Natural killer cell treated with Interleukin-12 subunit alpha and Interleukin-12 subunit beta and Interleukin-15 and Interleukin-18, amount 100 ng/mL, for 72 hours (primary cell): ENCODE results near the gene TRIM2. TPM values are rescaled to one million over a fixed set of nuclear protein-coding genes. Genes with fewer than 3 reads are reported as not detected.

Experiments
- ATAC-seq, 2 donors: fragments of 150-1000 bp; cut with Tn5 transposase in 1 of 2; sonication (Bioruptor Pico), chemical (Tn5 transposase) in 1 of 2; 2 replicates each; pipeline ENCODE4 v1.10.0; 2021
- DNase-seq: peaks from one replicate; pipeline ENCODE4 v3.0.0; 2022; ENCODE audit warnings: low spot score
- H3K27ac Mint-ChIP-seq, 2 donors: 1 replicate in 1 of 2; 2 replicates in 1 of 2; pipeline ENCODE4 v1.8.0; 2022; ENCODE audit warnings: mixed read lengths in 2 of 2, mild to moderate bottlenecking in 1 of 2, moderate library complexity in 1 of 2
- H3K27me3 Mint-ChIP-seq, 2 donors: 1 replicate in 1 of 2; 2 replicates in 1 of 2; pipeline ENCODE4 v1.8.0; 2022; ENCODE audit warnings: mixed read lengths in 2 of 2
- H3K36me3 Mint-ChIP-seq: one replicate; pipeline ENCODE4 v1.8.0; 2022; ENCODE audit warnings: mixed read lengths
- H3K4me1 Mint-ChIP-seq, 2 donors: 1 replicate in 1 of 2; 2 replicates in 1 of 2; pipeline ENCODE4 v1.8.0; 2022; ENCODE audit warnings: low read depth in 2 of 2, mixed read lengths in 2 of 2, mild to moderate bottlenecking in 1 of 2
- H3K4me3 Mint-ChIP-seq: one replicate; pipeline ENCODE4 v1.8.0; 2022; ENCODE audit warnings: mixed read lengths
- H3K9me3 Mint-ChIP-seq: 2 replicates; pipeline ENCODE4 v1.8.0; 2022; ENCODE audit warnings: mixed read lengths
- total RNA-seq, 2 donors: library from RNA; stranded (reverse); gene quantifications; one replicate each; pipeline ENCODE4 v1.2.3, GENCODE V29; 2022

The TRIM2 gene
- total RNA-seq, 2 donors from 2014 or later: not detected

GRCh38 chr4:153252122-153252521 lies 47.9 kb downstream of the TRIM2 start:
- Mint-ChIP-seq H3K36me3 (no peaks in the 10 kb centered on the region), H3K9me3 (no peaks in the 10 kb centered on the region), H3K27me3 (peaks cover 0 to 11% of the 10 kb centered on the region in 2 donors), H3K4me1 (peaks cover 6% of the 10 kb centered on the region in 2 donors), H3K4me3 (no peak overlapping the region), H3K27ac (no peak overlapping the region)
- DNase-seq (no peak), ATAC-seq (no peak)

GRCh38 chr4:153255233-153255632 lies 51.0 kb downstream of the TRIM2 start:
- peaks cover 8 to 18% of the 10 kb centered on the region in 2 donors for H3K27me3 Mint-ChIP-seq
- H3K36me3 Mint-ChIP-seq: no peaks in the 10 kb centered on the region
- no peaks in the 10 kb centered on the region for H3K4me1 Mint-ChIP-seq
- DNase-seq: no peak
- no peak for ATAC-seq
- no peaks in the 10 kb centered on the region for H3K9me3 Mint-ChIP-seq
- H3K4me3 Mint-ChIP-seq: no peak overlapping the region
- no peak overlapping the region for H3K27ac Mint-ChIP-seq

- ATAC-seq (no peak), DNase-seq (no peak)
- H3K27me3 Mint-ChIP-seq: peaks cover 15 to 25% of the 10 kb centered on the region in 2 donors
- no peaks in the 10 kb centered on the region for H3K4me1 Mint-ChIP-seq
- H3K27ac Mint-ChIP-seq: no peak overlapping the region
- no peaks in the 10 kb centered on the region for H3K9me3 Mint-ChIP-seq
- no peaks in the 10 kb centered on the region for H3K36me3 Mint-ChIP-seq
- H3K4me3 Mint-ChIP-seq: no peak overlapping the region
These were observed 52.9 kb downstream of the TRIM2 start for GRCh38 chr4:153257151-153257620.

- Mint-ChIP-seq H3K4me1 (no peaks in the 10 kb centered on the region), H3K27me3 (peaks cover 15 to 25% of the 10 kb centered on the region in 2 donors), H3K36me3 (no peaks in the 10 kb centered on the region), H3K4me3 (no peak overlapping the region), H3K27ac (no peak overlapping the region), H3K9me3 (no peaks in the 10 kb centered on the region)
- ATAC-seq: no peak
- DNase-seq: no peak
These were observed 53.7 kb downstream of the TRIM2 start for GRCh38 chr4:153257991-153258390.

GRCh38 chr4:153258750-153259149 lies 54.5 kb downstream of the TRIM2 start:
- DNase-seq: no peak
- H3K27me3 Mint-ChIP-seq: peaks cover 15 to 28% of the 10 kb centered on the region in 2 donors
- no peaks in the 10 kb centered on the region for H3K9me3 Mint-ChIP-seq
- H3K4me3 Mint-ChIP-seq: no peak overlapping the region
- H3K4me1 Mint-ChIP-seq: no peaks in the 10 kb centered on the region
- no peaks in the 10 kb centered on the region for H3K36me3 Mint-ChIP-seq
- ATAC-seq: no peak
- H3K27ac Mint-ChIP-seq: no peak overlapping the region

DNA sequence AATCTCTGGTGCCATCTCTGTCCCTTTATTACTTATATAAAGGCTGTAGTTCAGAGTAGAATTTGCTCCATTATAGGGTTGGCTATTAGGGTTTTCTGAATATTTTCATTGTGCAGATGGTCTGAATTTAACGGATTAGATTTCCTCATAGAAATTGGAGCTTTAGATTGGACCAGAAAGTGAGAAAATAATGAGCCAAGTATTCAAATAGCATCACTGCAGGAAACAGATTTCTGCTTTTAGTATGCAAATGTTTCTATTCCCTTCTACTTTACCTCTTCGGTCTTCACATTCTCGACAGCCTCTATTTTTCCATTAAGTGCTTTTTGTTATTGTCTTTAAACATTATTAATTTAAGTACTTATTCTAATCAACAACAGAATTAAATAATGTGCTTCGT lies 55.4 kb downstream of the TRIM2 start:
- H3K4me3 Mint-ChIP-seq: no peak overlapping the region
- H3K27me3 Mint-ChIP-seq: peaks cover 15 to 28% of the 10 kb centered on the region in 2 donors

DNA sequence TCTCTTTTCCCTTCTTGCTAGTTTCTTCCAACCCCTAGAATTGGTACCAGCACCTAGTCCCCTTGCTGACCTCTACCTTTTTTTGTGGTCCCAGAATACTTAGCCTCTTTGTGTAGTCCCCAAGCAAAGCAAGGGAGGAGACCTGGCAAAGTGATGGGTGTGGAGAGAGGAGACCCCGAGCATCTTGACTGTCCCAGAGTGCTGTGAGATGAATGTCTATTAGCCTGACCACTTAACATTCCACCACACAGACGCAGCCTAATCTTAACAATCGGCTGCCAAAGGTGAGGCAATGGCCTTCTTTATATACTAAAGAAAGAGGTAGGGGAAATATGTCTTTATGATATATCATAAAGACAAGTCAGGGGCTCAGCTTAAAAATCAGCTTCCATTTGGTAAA lies 55.9 kb downstream of the TRIM2 start:
- H3K9me3 Mint-ChIP-seq: no peaks in the 10 kb centered on the region
- peaks cover 15 to 24% of the 10 kb centered on the region in 2 donors for H3K27me3 Mint-ChIP-seq
- no peak for ATAC-seq
- no peaks in the 10 kb centered on the region for H3K36me3 Mint-ChIP-seq
- no peak overlapping the region for H3K27ac Mint-ChIP-seq
- no peaks in the 10 kb centered on the region for H3K4me1 Mint-ChIP-seq
- no peak overlapping the region for H3K4me3 Mint-ChIP-seq
- DNase-seq: no peak

More for the DNA sequence above, 55.4 kb downstream of the TRIM2 start:
- H3K9me3 Mint-ChIP-seq: no peaks in the 10 kb centered on the region
- no peak for DNase-seq
- H3K27ac Mint-ChIP-seq: no peak overlapping the region
- no peak for ATAC-seq
- H3K4me1 Mint-ChIP-seq: no peaks in the 10 kb centered on the region
- H3K36me3 Mint-ChIP-seq: no peaks in the 10 kb centered on the region

- Mint-ChIP-seq H3K27me3 (peaks cover 15 to 19% of the 10 kb centered on the region in 2 donors), H3K36me3 (no peaks in the 10 kb centered on the region), H3K4me3 (no peak overlapping the region), H3K4me1 (no peaks in the 10 kb centered on the region), H3K9me3 (no peaks in the 10 kb centered on the region), H3K27ac (no peak overlapping the region)
- DNase-seq (no peak), ATAC-seq (no peak)
These were observed 56.5 kb downstream of the TRIM2 start for GRCh38 chr4:153260553-153261300.

DNA sequence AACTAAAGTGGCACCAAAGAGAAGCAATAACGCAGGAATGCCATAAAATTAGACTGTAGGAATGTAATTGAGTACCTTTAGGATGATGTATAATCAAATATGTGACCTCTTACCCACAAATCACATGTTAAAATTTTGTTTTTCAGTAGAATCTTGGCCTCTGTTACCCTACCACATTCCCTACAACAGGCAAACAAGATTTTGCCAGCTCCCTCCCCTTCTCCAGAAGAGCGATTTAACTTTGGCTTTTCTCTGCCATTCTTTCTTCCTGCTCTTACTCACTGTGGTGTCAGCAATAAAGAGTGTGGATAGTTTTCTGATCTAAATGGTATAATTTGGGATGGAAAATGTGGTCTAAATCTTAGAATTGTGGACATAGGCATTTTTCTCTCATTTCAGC lies 57.2 kb downstream of the TRIM2 start:
- no peak for DNase-seq
- H3K4me3 Mint-ChIP-seq: no peak overlapping the region
- ATAC-seq: no peak
- no peaks in the 10 kb centered on the region for H3K36me3 Mint-ChIP-seq
- no peak overlapping the region for H3K27ac Mint-ChIP-seq
- H3K9me3 Mint-ChIP-seq: no peaks in the 10 kb centered on the region
- H3K4me1 Mint-ChIP-seq: no peaks in the 10 kb centered on the region
- peaks cover 15 to 17% of the 10 kb centered on the region in 2 donors for H3K27me3 Mint-ChIP-seq

DNA sequence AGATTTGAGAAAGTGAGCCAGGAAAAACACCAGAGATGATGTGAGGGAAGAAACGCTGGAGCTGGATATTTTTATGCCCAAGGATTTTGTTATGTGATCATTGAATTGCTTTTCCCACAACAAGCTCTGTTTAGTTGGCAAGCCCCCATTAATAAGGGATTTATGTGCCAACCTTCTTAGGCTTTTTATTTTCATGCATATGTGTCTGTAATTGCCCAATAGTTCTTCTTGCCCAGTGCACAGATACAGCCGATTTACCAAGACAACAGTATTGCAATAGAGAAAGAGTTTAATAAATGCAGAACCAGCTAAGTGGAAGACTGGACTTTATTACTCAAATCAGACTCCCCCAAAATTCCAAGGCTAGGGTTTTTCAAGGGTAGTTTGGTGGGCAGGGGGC lies 57.7 kb downstream of the TRIM2 start:
- no peak for ATAC-seq
- H3K27me3 Mint-ChIP-seq: peaks cover 15 to 17% of the 10 kb centered on the region in 2 donors
- H3K36me3 Mint-ChIP-seq: no peaks in the 10 kb centered on the region
- H3K4me3 Mint-ChIP-seq: no peak overlapping the region
- H3K9me3 Mint-ChIP-seq: no peaks in the 10 kb centered on the region
- no peak overlapping the region for H3K27ac Mint-ChIP-seq
- DNase-seq: no peak
- no peaks in the 10 kb centered on the region for H3K4me1 Mint-ChIP-seq

DNA sequence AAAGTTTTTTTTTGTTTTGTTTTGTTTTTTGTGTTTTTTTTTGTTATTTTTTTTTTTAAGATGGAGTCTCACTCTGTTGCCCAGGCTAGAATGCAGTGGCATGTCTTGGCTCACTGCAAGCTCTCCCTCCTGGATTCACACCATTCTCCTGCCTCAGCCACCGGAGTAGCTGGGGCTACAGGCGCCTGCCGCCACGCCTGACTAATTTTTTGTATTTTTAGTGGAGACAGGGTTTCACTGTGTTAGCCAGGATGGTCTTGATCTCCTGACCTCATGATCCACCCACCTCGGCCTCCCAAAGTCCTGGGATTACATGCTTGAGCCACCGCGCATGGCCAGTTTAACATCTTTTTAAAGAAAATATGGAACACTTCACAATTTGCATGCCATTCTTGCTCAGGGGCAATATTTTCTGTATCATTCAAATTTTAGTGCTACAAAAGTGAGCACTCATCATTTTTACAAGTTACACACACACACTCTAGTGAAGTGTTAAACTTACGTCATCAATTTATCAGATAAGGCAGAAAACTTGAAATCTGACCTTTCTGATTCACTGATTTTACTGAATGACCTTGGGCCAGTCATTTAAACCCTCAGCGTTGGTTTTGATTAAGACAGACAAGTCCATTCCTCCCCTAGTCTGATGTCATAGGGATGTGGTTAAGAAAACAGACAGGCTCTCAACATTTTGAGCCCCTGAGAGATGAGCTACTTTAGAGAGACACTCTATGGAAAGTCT lies 61.2 kb downstream of the TRIM2 start:
- ATAC-seq: no peak
- H3K36me3 Mint-ChIP-seq: no peaks in the 10 kb centered on the region
- no peaks in the 10 kb centered on the region for H3K4me1 Mint-ChIP-seq
- no peak overlapping the region for H3K4me3 Mint-ChIP-seq
- peaks cover 10 to 12% of the 10 kb centered on the region in 2 donors for H3K27me3 Mint-ChIP-seq
- no peak for DNase-seq
- no peaks in the 10 kb centered on the region for H3K9me3 Mint-ChIP-seq
- H3K27ac Mint-ChIP-seq: no peak overlapping the region

DNA sequence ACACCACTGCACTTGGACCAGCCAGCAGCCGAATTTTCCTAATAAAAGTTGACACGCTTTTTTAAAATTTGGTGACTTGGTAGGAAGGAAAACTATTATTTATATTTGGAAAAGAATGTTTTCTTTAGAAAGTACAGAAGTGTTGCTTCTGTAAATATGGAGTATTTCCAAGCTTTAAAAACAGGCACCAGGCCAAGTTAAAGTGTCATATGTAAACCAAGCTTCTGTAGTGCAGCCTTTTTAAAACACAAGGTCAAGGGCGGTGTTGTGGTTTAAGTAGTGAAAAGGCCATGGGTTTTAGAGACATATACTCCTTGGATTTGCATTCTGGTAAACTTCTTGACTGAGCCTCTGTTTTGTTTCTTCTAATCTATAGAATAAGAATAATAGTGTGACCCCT lies 62.7 kb downstream of the TRIM2 start:
- Mint-ChIP-seq H3K27me3 (peaks cover 7% of the 10 kb centered on the region in 2 donors), H3K4me3 (no peak overlapping the region), H3K36me3 (no peaks in the 10 kb centered on the region), H3K4me1 (no peaks in the 10 kb centered on the region), H3K27ac (no peak overlapping the region), H3K9me3 (no peaks in the 10 kb centered on the region)
- no peak for DNase-seq
- ATAC-seq: no peak

DNA sequence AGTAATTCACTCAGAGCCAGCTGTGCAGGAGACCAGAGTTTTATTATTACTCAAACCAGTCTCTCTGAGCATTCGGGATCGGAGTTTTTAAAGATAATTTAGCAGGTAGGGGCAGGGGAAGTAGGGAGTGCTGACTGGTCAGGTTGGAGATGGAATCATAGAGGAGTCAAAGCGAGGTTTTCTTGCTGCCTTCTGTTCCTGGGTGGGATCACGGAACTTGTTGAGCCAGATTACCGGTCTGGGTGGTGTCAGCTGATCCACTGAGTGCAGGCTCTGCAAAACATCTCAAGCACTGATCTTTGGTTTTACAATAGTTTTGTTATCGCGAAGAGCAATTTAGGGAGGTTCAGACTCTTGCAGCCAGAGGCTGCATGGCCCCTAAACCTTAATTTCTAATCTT lies 63.6 kb downstream of the TRIM2 start:
- no peak overlapping the region for H3K4me3 Mint-ChIP-seq
- peaks cover 5 to 7% of the 10 kb centered on the region in 2 donors for H3K27me3 Mint-ChIP-seq
- no peak for ATAC-seq
- H3K27ac Mint-ChIP-seq: no peak overlapping the region
- no peaks in the 10 kb centered on the region for H3K4me1 Mint-ChIP-seq
- H3K36me3 Mint-ChIP-seq: no peaks in the 10 kb centered on the region
- DNase-seq: no peak
- H3K9me3 Mint-ChIP-seq: no peaks in the 10 kb centered on the region

DNA sequence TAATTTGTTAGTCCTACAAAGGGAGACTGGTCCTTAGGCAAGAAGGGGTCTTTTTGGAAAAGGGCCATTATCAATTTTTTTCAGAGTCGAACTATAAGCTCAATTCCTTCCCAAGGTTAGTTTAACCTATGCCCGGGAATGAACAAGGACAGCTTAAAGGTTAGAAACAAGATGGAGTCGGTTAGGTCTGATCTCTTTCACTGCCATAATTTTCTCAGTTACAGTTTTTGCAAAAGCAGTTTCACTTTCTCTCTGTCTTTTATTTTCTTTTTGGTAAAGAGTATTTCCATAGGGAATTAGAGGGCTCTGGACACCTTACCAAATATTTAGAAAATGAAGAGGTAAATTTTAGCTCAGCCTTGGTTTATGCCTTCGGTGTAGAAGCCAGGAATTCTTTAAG lies 64.1 kb downstream of the TRIM2 start:
- Mint-ChIP-seq H3K4me1 (no peaks in the 10 kb centered on the region), H3K36me3 (no peaks in the 10 kb centered on the region), H3K9me3 (no peaks in the 10 kb centered on the region), H3K27me3 (peaks cover 3 to 7% of the 10 kb centered on the region in 2 donors), H3K27ac (no peak overlapping the region), H3K4me3 (no peak overlapping the region)
- ATAC-seq (no peak), DNase-seq (no peak)
